Activated T-helper 1 cell treated with anti-CD3 and anti-CD28 coated beads, Interleukin-12 subunit alpha, Interleukin-12 subunit beta, Interleukin-2, Interleukin-4 antibody, amounts not matched to agents 30 ng/mL and 10 ng/mL and 1 ng/mL, durations not matched to agents 14 hours and 24 hours and 36 hours (primary cell): ENCODE measurements around the gene KCTD15. TPM values are rescaled to one million over a fixed set of nuclear protein-coding genes. Genes with fewer than 3 reads are reported as not detected.

Experiments used
- DNase-seq: peaks from one replicate; pipeline ENCODE4 v3.0.0; 2021; ENCODE audit warnings: low spot score
- H3K27ac Mint-ChIP-seq: one replicate; pipeline ENCODE4 v1.8.0; 2021; ENCODE audit warnings: mild to moderate bottlenecking, mixed read lengths
- H3K27me3 Mint-ChIP-seq: one replicate; pipeline ENCODE4 v1.8.0; 2022; ENCODE audit warnings: mild to moderate bottlenecking, moderate library complexity, mixed read lengths; ENCODE audit not compliant: insufficient read depth
- H3K36me3 Mint-ChIP-seq: one replicate; pipeline ENCODE4 v1.8.0; 2021; ENCODE audit warnings: low read depth, mixed read lengths
- H3K4me1 Mint-ChIP-seq: one replicate; pipeline ENCODE4 v1.8.0; 2021; ENCODE audit warnings: low read depth, mixed read lengths
- H3K4me3 Mint-ChIP-seq: one replicate; pipeline ENCODE4 v1.8.0; 2021; ENCODE audit warnings: mild to moderate bottlenecking, moderate library complexity, mixed read lengths
- H3K9me3 Mint-ChIP-seq: one replicate; pipeline ENCODE4 v1.8.0; 2021; ENCODE audit warnings: mixed read lengths
- intact Hi-C: fragments of 100-400 bp; cut with micrococcal nuclease; formaldehyde crosslinking; loops from one replicate; pipeline ENCODE4 v1.15.1; 2024
- total RNA-seq: library from RNA; stranded (reverse); gene quantifications from 2 replicates; pipeline ENCODE4 v1.2.3, GENCODE V29; 2022

The KCTD15 gene, protein sequence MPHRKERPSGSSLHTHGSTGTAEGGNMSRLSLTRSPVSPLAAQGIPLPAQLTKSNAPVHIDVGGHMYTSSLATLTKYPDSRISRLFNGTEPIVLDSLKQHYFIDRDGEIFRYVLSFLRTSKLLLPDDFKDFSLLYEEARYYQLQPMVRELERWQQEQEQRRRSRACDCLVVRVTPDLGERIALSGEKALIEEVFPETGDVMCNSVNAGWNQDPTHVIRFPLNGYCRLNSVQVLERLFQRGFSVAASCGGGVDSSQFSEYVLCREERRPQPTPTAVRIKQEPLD
- total RNA-seq = 12.5 and 12.6 TPM in 2 replicates

DNA sequence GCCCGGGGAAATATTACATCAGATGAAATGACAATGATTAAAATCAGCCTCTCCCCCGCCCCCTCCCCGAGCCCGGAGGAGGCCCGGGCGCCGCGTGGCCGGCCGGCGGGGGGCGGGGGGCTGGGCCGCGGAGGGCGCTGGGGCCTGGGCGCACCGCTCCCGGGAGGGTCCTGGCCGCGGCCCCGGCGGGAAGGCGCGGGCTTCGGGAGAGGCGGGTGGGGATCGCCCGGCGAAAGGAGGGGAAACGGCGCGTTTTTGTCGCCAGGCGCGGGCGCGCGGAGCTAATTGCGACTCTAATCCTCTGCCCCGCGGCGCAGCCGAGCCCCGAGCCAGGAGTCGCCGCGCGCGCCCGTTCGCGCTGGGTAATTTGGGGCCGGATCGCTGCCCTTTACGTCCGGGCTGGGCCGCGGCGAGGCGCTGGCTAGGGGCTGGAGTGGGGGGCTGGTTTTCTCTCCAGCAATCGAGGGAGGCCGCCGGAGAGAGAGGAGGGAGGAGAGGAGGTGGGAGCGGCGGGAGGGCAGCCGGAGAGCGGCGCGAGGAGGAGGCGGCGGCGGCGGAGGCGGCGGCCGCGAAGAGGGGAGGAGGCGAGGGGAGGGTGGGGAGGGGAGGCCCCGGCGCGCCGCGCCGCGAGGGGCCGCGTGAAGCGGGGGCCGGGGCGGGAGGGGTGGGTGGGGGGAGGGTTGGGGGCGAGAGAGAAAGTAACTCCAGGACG lies at the start of gene KCTD15:
Gene KCTD15 (plus strand): TSS at position 707 of the 712 bp plus-strand sequence. CDS start 3,585 bp downstream, outside the sequence.
- peak within 1 kb of the TSS; percentile 80 for H3K4me3 Mint-ChIP-seq
- intact Hi-C loops = loop anchor here (1.0 to 2.0 kb wide), 2 partner anchors 18 to 338 kb away; no protein-coding TSS in a partner anchor
- H3K4me1 Mint-ChIP-seq = no peaks in the 10 kb centered on the region
- H3K27me3 Mint-ChIP-seq = peaks cover 28% of the 10 kb centered on the region
- no peaks in the 10 kb centered on the region for H3K36me3 Mint-ChIP-seq
- H3K27ac Mint-ChIP-seq = peak within 1 kb of the TSS; percentile 52
- H3K9me3 Mint-ChIP-seq = no peaks in the 10 kb centered on the region
- DNase-seq = no peak

DNA sequence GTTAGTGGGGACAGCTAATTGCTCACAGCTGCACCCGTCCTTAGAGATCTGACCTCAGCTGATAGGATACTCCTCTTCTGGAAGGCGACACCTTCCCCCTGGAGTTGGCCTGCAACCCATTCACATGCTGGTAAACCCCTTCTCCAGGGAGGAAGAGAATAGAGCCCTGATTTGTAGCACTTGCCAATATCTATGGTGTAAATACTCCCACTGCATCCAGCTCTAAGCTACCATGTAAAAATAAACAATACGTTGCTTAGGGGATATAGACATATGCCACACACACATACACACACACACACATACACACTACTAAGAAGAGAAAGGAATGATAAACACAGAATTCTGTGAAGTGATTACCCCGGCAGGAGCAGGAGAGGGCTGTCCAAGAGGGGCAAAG lies 49.4 kb upstream of the KCTD15 start:
- no peak for DNase-seq
- H3K4me3 Mint-ChIP-seq = no peak overlapping the region
- no peaks in the 10 kb centered on the region for H3K27me3 Mint-ChIP-seq
- intact Hi-C loops = no loop called here
- H3K27ac Mint-ChIP-seq = no peak overlapping the region
- no peaks in the 10 kb centered on the region for H3K4me1 Mint-ChIP-seq
- H3K9me3 Mint-ChIP-seq = no peaks in the 10 kb centered on the region
- no peaks in the 10 kb centered on the region for H3K36me3 Mint-ChIP-seq

DNA sequence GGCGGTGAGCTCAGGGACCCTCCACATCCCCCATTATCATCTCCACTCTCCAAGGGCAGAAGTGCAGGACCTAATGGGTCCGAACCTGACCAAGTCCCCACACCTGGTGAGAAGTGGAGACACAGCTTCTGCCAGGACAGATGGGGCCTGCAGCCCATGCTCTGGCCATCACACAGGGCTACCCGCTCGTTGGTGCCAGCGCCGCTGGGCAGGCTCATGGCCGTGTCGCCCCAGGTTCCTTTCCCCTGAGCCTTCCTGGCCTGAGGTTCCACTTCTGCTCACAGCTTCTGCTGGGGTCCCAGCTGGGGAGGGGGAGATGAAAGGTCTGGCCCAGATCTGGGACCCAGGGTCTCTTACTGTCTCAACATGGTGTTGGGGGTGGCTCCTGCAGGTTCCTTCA lies 48.4 kb upstream of the KCTD15 start:
- Mint-ChIP-seq H3K36me3 (no peaks in the 10 kb centered on the region), H3K27me3 (no peaks in the 10 kb centered on the region), H3K4me1 (no peaks in the 10 kb centered on the region), H3K9me3 (no peaks in the 10 kb centered on the region), H3K27ac (no peak overlapping the region), H3K4me3 (no peak overlapping the region)
- DNase-seq = no peak
- intact Hi-C loops = no loop called here

DNA sequence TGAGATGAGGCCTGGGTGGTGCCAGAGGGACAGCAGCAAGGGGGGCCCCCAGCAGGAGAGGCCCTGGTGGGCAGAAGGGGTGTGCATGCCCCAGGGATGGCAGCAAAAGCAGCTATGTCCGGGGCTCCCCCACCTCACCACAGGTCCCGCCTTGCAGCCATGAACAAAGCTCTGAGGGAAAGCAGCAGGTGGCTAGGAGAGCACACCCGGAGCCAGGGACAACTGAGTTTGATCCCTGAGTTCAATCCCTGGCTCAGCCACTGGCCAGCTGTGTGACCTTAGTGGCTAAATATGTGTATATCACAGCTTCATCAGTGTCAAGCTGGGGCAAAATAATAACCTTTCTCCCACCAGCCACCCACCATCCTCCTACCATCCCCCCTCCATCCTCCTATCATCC lies 47.7 kb upstream of the KCTD15 start:
- Mint-ChIP-seq H3K36me3 (no peaks in the 10 kb centered on the region), H3K4me3 (no peak overlapping the region), H3K4me1 (no peaks in the 10 kb centered on the region), H3K27me3 (no peaks in the 10 kb centered on the region), H3K9me3 (no peaks in the 10 kb centered on the region), H3K27ac (no peak overlapping the region)
- intact Hi-C loops = no loop called here
- no peak for DNase-seq

DNA sequence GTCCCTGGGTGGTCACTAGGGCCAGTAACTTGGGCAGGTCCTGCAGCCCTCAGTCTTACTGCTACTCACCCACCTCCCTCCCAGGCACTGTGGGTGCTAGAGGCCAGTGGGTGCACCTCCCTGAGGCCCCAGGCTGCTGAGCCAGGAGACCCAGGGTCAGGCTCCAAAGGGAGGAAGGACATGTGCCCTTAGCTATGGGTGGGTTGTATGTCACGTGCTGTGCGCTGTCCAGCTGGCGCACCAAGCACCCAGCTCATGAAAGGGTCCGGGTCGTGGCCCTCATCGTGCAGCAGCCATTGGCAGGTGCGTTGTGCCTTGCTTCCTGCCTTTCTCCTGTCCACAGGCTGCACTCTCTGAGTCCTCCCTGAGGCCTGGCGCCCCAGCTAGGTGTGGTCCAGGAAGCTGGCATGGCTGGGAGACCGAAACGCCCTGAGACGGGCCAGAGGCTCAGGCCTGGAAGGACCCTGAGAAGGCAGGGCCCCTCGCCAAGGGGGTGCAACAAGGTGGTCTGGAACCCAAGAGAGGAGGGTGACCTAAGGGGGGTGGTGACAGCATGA lies 47.0 kb upstream of the KCTD15 start:
- no peak overlapping the region for H3K27ac Mint-ChIP-seq
- no peak for DNase-seq
- no peaks in the 10 kb centered on the region for H3K27me3 Mint-ChIP-seq
- intact Hi-C loops = no loop called here
- no peaks in the 10 kb centered on the region for H3K36me3 Mint-ChIP-seq
- no peaks in the 10 kb centered on the region for H3K9me3 Mint-ChIP-seq
- H3K4me1 Mint-ChIP-seq = no peaks in the 10 kb centered on the region
- no peak overlapping the region for H3K4me3 Mint-ChIP-seq

DNA sequence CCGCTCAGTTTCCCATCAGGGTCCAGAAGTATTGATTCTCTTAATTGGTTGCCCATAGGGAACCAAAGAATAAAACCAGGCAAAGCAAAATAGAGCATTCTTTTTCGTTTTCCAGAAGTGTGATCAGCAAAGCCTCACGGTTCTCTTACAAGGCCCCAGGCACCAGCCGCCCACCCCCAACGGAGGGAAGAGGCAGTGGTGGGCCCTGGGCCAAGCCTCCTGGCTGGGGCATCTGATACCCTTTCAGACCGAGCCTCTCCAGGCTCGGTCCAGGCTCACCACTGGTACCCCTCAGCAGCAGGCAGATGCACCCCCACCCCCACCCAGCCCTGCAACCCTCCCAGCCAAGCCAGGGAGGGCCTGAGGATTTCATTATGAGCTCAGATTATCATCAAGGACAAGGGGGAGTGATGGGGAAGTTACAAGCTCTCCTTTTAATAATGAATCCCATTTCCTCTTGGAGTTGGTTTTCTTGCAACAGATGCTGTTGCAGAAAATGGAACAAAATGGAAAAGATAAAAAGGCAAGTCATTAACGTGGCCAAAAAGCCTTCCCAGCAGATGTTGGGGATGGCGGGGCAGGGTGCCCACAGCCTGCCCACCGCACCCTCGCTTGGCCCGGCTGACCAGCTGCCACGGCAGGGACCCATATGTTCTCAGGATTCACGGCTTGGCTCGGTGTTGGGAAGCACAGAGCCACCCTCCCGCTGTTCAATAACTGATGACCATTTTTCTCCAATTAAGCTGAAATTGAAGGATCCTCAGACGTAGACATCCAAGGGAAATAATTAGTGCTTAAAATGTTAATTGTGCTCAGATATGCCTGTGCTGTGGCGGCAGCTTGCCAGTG lies 45.9 kb upstream of the KCTD15 start:
- Mint-ChIP-seq H3K4me3 (no peak overlapping the region), H3K36me3 (no peaks in the 10 kb centered on the region), H3K27me3 (no peaks in the 10 kb centered on the region), H3K4me1 (no peaks in the 10 kb centered on the region), H3K9me3 (no peaks in the 10 kb centered on the region), H3K27ac (no peak overlapping the region)
- no peak for DNase-seq
- intact Hi-C loops = no loop called here

DNA sequence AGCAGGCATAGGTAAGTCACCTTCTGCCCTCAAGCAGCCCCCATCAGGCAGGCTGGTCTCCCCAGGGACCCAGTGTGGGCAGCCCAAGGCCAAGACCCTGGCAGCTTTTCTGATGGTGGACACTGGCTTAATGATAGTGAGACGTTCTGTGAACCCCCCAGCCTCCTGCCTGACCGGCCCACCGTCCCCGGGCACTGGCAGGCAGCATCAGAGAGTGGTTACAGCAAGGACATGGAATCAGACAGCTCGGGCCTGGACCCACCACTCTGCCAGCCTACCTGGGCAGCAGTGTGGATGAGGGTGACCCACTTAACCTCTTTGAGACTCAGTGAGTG lies 45.3 kb upstream of the KCTD15 start:
- no peak for DNase-seq
- Mint-ChIP-seq H3K27me3 (no peaks in the 10 kb centered on the region), H3K4me1 (no peaks in the 10 kb centered on the region), H3K36me3 (no peaks in the 10 kb centered on the region), H3K4me3 (no peak overlapping the region), H3K27ac (no peak overlapping the region), H3K9me3 (no peaks in the 10 kb centered on the region)
- intact Hi-C loops = no loop called here

DNA sequence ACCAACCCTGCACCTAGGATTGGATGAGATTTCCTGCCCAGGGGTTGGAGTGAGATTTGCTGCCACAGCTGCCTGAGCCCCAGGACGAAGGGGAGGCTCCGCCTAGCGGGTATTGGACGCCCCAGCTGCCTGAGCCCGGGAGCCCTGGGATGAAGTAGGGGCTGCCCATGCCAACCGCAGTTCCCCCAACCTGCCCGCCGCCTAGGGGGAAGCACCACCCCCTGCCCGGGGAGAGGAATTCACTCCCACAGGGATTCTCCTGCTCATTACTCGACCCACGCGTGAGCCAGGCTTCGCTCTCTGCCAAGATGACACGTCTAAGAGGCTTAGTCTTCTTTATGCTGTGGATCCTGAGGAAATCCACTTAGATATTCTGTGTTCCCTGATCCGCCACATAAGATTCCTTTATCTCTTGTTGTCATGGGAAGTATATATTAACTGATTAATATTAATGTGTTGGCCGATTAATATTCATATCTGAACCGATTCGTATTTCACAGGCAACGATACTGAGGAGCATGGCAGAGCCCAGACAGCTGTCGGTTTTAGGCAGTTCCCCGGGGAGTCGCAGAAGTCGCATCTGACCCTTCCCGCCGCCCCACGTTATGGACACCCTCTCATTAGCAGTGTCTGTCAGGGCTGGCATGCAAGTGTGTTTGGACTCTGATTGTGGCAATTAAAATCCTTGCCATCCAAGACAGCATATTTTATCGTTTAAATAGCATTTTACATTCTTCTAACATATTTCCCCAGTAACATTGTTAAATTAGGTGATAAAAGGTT lies 44.5 kb upstream of the KCTD15 start:
- intact Hi-C loops = no loop called here
- no peak for DNase-seq
- no peak overlapping the region for H3K4me3 Mint-ChIP-seq
- no peaks in the 10 kb centered on the region for H3K36me3 Mint-ChIP-seq
- no peaks in the 10 kb centered on the region for H3K4me1 Mint-ChIP-seq
- H3K9me3 Mint-ChIP-seq = no peaks in the 10 kb centered on the region
- no peaks in the 10 kb centered on the region for H3K27me3 Mint-ChIP-seq
- H3K27ac Mint-ChIP-seq = no peak overlapping the region

DNA sequence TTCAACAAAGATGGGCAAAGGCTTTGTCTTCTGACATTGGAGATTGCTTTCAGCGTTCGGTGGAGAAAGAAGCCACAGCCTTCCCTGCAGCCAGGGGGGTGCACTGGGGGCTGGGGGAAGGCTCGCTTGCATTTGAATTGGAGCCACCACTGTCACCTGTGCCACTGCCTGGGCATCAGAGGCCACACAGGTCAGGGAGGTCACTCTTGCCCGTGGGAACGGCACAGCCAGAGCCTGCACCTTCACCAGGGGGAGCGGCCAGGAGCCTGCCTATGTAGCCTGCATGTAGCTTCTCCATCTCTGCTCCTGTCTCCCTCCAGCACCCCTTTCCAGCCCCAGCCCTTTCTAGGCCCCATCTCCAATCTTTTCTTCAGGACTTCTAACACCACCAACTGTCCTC lies 43.7 kb upstream of the KCTD15 start:
- no peak overlapping the region for H3K4me3 Mint-ChIP-seq
- intact Hi-C loops = no loop called here
- DNase-seq = no peak
- no peaks in the 10 kb centered on the region for H3K9me3 Mint-ChIP-seq
- H3K4me1 Mint-ChIP-seq = no peaks in the 10 kb centered on the region
- no peak overlapping the region for H3K27ac Mint-ChIP-seq
- no peaks in the 10 kb centered on the region for H3K27me3 Mint-ChIP-seq
- H3K36me3 Mint-ChIP-seq = no peaks in the 10 kb centered on the region

DNA sequence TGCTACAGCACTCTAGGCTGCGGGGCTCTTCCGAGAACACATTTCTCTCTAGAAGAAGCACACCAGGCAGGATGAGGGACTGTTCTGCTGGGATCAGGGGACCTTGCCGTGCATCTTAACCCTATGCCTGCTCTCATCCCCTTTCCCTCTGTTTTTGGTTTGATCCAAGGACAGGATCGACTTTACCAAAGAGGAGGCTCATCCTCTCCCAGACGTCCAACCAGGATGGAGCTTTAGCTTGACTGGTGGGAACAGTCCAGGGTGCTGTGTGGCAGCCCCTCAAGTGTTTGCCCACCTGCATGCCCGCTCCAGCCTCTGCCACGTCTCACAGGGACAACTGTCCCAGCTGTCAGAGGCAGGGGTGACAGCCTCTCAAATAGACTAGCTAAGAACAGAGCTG lies 42.3 kb upstream of the KCTD15 start:
- intact Hi-C loops = no loop called here
- Mint-ChIP-seq H3K9me3 (no peaks in the 10 kb centered on the region), H3K36me3 (no peaks in the 10 kb centered on the region), H3K27me3 (no peaks in the 10 kb centered on the region), H3K4me1 (no peaks in the 10 kb centered on the region), H3K4me3 (no peak overlapping the region), H3K27ac (no peak overlapping the region)
- DNase-seq = no peak

DNA sequence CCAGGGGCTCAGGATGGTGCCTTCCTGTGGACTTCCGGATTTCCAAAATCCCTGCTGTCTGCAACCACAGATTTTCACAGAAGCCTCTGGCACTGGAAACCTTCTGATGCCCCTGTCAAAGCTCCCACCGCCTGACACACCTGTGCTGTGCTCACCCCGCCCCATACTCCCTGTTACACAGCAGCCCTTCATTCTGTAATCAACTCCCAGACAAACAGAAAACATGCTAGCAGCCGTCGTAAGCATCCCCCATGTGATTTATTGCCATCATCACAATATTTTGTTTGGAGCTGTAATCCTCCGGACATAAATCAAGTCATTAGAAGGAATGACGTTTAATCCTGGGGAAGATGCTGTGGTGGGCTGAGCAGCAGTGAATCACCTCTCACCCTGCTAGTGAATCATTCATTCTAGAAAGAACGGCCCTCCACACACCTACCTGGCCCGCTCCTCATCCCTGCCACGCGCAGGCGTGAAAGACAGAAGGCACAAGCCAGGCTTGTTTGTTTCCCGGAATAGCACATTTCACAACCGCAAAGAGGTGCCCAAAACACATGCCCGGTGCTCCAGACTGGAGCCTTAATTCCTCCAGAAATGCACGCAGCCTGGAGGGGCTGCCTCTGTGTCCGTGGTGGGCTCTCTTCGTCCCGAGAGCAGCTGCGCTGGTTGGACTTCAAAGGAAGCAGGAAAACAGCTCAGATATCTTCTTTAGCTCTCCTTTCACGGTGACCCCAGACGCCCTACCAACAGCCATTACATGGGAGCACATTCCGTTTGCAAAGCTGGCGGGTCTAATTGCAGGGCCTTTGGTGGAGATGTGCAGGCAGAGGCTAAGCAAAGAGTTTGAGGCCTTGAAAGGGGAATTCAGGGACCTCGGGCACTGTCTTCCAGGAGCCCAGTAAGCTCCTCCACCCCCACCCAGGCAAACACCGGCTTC lies 41.3 kb upstream of the KCTD15 start:
- Mint-ChIP-seq H3K27me3 (no peaks in the 10 kb centered on the region), H3K4me3 (no peak overlapping the region), H3K27ac (no peak overlapping the region), H3K9me3 (no peaks in the 10 kb centered on the region), H3K36me3 (no peaks in the 10 kb centered on the region), H3K4me1 (no peaks in the 10 kb centered on the region)
- intact Hi-C loops = no loop called here
- no peak for DNase-seq

DNA sequence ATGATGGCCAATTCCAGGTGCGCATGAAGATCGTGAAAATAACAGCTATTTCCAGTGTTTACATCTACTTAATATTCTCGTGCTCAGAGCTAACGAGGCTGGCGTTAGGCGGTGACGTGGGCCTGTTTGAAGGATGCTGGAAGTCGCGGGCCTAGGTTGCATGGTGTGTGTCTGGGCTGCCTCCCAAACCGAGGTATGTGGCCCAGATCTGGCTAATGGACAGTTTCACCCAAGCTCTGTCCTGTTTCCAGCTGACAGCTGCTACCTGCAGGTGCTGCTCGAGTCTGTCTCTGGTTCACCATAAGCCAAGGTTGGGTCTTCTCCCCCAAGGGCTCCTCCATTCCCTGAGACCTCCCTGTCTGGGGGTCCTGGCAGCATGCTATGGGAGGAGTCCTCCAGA lies 40.5 kb upstream of the KCTD15 start:
- H3K4me3 Mint-ChIP-seq = no peak overlapping the region
- no peaks in the 10 kb centered on the region for H3K4me1 Mint-ChIP-seq
- H3K27me3 Mint-ChIP-seq = no peaks in the 10 kb centered on the region
- H3K27ac Mint-ChIP-seq = no peak overlapping the region
- H3K36me3 Mint-ChIP-seq = no peaks in the 10 kb centered on the region
- intact Hi-C loops = no loop called here
- H3K9me3 Mint-ChIP-seq = no peaks in the 10 kb centered on the region
- no peak for DNase-seq
